AG04450 (cell line): ENCODE measurements around the gene DARS1. TPM values are rescaled to one million over a fixed set of nuclear protein-coding genes. Genes with fewer than 3 reads are reported as not detected.

Experiments
- CTCF ChIA-PET: fragments of 300-600, 350-600 bp; formaldehyde crosslinking; extraction: SDS; loops from one replicate; lab custom pipeline; 2022; ENCODE audit warnings: antibody characterized with exemption, inconsistent platforms; lab: Charles Lee
- POLR2A ChIA-PET: fragments of 350-600 bp; formaldehyde crosslinking; extraction: SDS; loops from one replicate; lab custom pipeline; 2021; ENCODE audit warnings: antibody characterized with exemption, inconsistent platforms; lab: Yijun Ruan, JAX
- DNase-seq: peaks from one replicate; pipeline ENCODE4 v3.0.0-alpha.2; 2011; ENCODE audit warnings: low read depth, low spot score
- H3K27ac ChIP-seq: one replicate; pipeline ENCODE4 v1.5.1; 2012; ENCODE audit warnings: low read depth, low read length, control low read depth
- H3K27me3 ChIP-seq: one replicate; pipeline ENCODE4 v1.6.0; 2012; ENCODE audit warnings: low read length; ENCODE audit not compliant: control insufficient read depth, insufficient read depth
- H3K4me3 ChIP-seq: 2 replicates; pipeline ENCODE4 v1.5.1; 2011; ENCODE audit warnings: mild to moderate bottlenecking, low read depth, low read length, control low read depth
- H3K9me3 ChIP-seq: 2 replicates; pipeline ENCODE4 v1.5.1; 2012; ENCODE audit warnings: low read length; ENCODE audit not compliant: control insufficient read depth, insufficient read depth
- CTCF ChIP-seq: IDR thresholded peaks from 2 replicates; pipeline ENCODE4 v1.5.1; 2011; ENCODE audit warnings: low read depth, low read length, control low read depth, inconsistent platforms
- polyA plus RNA-seq: library from polyadenylated mRNA; depleted of rRNA; stranded (reverse); fragments of >200 nt; gene quantifications from 2 replicates; pipeline ENCODE4 v1.2.3, GENCODE V29; 2011

DARS1 gene
- polyA plus RNA-seq, 1 experiment, result 91.6 TPM

GRCh38 chr2:135903650-135904049 is 81.8 kb downstream of the DARS1 start:
- TF ChIP-seq CTCF, result no peak
- no peak for DNase-seq
- Histone ChIP-seq H3K27me3 (no peaks in the 10 kb centered on the region), H3K27ac (no peak overlapping the region), H3K4me3 (no peak overlapping the region), H3K9me3 (no peaks in the 10 kb centered on the region)
- CTCF ChIA-PET, result interaction anchor here (1.4 to 2.2 kb wide), 2 partner anchors 10 kb away, joined by 9 to 23 read pairs; no protein-coding TSS in a partner anchor
- POLR2A ChIA-PET, result no interaction called here

- Histone ChIP-seq H3K4me3 (no peak overlapping the region), H3K27ac (no peak overlapping the region), H3K27me3 (no peaks in the 10 kb centered on the region), H3K9me3 (no peaks in the 10 kb centered on the region)
- no peak for TF ChIP-seq CTCF
- DNase-seq, result no peak
- ChIA-PET POLR2A (no interaction called here), CTCF (no interaction called here)
These were observed 85.9 kb downstream of the DARS1 start for GRCh38 chr2:135899567-135899966.

GRCh38 chr2:135898234-135898786 is 87.1 kb downstream of the DARS1 start:
- ChIA-PET POLR2A (no interaction called here), CTCF (no interaction called here)
- no peaks in the 10 kb centered on the region for H3K9me3 ChIP-seq
- H3K27me3 ChIP-seq, result no peaks in the 10 kb centered on the region
- no peak overlapping the region for H3K27ac ChIP-seq
- no peak for DNase-seq
- TF ChIP-seq CTCF, result no peak
- no peak overlapping the region for H3K4me3 ChIP-seq

- ChIA-PET POLR2A (no interaction called here), CTCF (interaction anchor here (2.1 kb wide), 1 partner anchor 19 kb away, joined by 9 read pairs; no protein-coding TSS in a partner anchor)
- no peak overlapping the region for H3K27ac ChIP-seq
- no peak overlapping the region for H3K4me3 ChIP-seq
- no peak for TF ChIP-seq CTCF
- no peak for DNase-seq
- no peaks in the 10 kb centered on the region for H3K9me3 ChIP-seq
- H3K27me3 ChIP-seq, result no peaks in the 10 kb centered on the region
These were observed 90.5 kb downstream of the DARS1 start for GRCh38 chr2:135894930-135895329.

- Histone ChIP-seq H3K9me3 (peaks cover 2% of the 10 kb centered on the region; the same call in 1 of the 2 replicates), H3K27me3 (no peaks in the 10 kb centered on the region), H3K4me3 (no peak overlapping the region), H3K27ac (no peak overlapping the region)
- no peak for DNase-seq
- TF ChIP-seq CTCF, result no peak
- ChIA-PET CTCF (interaction anchor here (1.3 kb wide), 1 partner anchor 21 kb away, joined by 6 read pairs; no protein-coding TSS in a partner anchor), POLR2A (no interaction called here)
These were observed 92.0 kb downstream of the DARS1 start for GRCh38 chr2:135893374-135893794.
